WTC11 (cell line): ENCODE measurements around the gene ABL1.

Experiments
- AR ChIP-seq: fragments of 250-450 bp; sonication (Bioruptor Pico); IDR thresholded peaks from 2 replicates; pipeline ENCODE4 v1.9.0; 2021; ENCODE audit warnings: mild to moderate bottlenecking
- CREB1 ChIP-seq: sonication (generic); formaldehyde crosslinking; IDR thresholded peaks from 2 replicates; pipeline ENCODE4 v1.8.0; 2023; ENCODE audit warnings: mild to moderate bottlenecking, missing genetic modification reagents
- CTCF ChIP-seq: fragments of 200-600 bp; IDR thresholded peaks from 2 replicates; pipeline ENCODE4 v1.8.0; 2022; ENCODE audit warnings: antibody characterized with exemption
- E2F5 ChIP-seq: sonication (generic); formaldehyde crosslinking; IDR thresholded peaks from 2 replicates; pipeline ENCODE4 v1.8.1; 2022; ENCODE audit warnings: mild to moderate bottlenecking, moderate library complexity, missing genetic modification reagents
- MAX ChIP-seq: sonication (generic); formaldehyde crosslinking; IDR thresholded peaks from 2 replicates; pipeline ENCODE4 v1.8.0; 2022; ENCODE audit warnings: mild to moderate bottlenecking, missing genetic modification reagents

GRCh38 chr9:130905902-130906734 lies 71.1 kb downstream of the ABL1 start:
- no peak for TF ChIP-seq CTCF
- TF ChIP-seq AR: no peak
- no peak for TF ChIP-seq MAX
- no peak for TF ChIP-seq CREB1 (CRISPR knock-in tag)
- TF ChIP-seq E2F5 (CRISPR knock-in tag): no peak
